DMS153 treated with DMSO at 0.1 percent for 48 hours (cell line): ENCODE results near the gene NUP37.
"Not testable (repeated sequence)": the region's sequence is repeated elsewhere in the genome, so short reads cannot be mapped to it uniquely, and the experiment has no call there.

Source experiments
- DNase-seq: peaks from one replicate; lab custom pipeline; 2025; ENCODE audit not compliant: unreplicated experiment; lab: John Stamatoyannopoulos, UW

NUP37 gene

DNA sequence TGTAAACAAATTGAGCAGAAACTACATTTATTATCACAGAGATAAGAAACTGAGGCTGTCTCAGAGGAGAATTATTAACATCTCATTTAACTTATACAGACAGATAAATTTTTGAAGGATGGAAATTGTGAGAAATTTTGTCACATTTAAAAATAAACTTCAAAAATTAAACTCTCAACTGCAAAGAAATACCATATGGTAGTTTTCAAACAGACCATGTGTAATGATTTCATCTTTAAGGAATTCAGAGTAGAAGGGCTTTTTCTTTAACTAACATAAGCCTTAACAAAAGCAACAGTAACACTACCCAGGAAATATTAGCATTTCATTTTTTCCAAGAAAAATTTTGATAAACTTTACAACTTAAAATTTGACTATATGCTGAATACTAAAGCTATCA, 26.6 kb downstream of the NUP37 start:
- no peak for DNase-seq

GRCh38 chr12:102089228-102089835, 30.6 kb downstream of the NUP37 start:
- not testable (repeated sequence) for DNase-seq

- no peak for DNase-seq
Measured at GRCh38 chr12:102080842-102081241, 39.1 kb downstream of the NUP37 start.

DNA sequence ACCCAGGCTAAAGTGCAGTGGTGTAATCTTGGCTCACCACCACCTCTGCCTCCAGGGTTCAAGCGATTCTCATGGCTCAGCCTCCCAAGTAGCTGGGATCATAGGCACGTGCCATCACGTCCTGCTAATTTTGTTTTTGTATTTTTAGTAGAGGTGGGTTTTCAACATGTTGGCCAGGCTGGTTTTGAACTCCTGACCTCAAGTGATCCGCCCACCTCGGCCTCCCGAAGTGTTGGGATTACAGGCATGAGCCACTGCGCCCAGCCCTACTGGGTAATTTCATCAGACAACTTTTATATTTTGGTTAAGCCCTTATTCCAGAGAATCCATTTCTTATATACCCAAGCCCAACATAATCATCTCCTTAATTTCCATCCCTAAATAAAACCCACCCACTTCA, 47.8 kb downstream of the NUP37 start:
- DNase-seq = not testable (repeated sequence)

- no peak for DNase-seq
Measured at GRCh38 chr12:102069707-102070106, 50.2 kb downstream of the NUP37 start.

DNA sequence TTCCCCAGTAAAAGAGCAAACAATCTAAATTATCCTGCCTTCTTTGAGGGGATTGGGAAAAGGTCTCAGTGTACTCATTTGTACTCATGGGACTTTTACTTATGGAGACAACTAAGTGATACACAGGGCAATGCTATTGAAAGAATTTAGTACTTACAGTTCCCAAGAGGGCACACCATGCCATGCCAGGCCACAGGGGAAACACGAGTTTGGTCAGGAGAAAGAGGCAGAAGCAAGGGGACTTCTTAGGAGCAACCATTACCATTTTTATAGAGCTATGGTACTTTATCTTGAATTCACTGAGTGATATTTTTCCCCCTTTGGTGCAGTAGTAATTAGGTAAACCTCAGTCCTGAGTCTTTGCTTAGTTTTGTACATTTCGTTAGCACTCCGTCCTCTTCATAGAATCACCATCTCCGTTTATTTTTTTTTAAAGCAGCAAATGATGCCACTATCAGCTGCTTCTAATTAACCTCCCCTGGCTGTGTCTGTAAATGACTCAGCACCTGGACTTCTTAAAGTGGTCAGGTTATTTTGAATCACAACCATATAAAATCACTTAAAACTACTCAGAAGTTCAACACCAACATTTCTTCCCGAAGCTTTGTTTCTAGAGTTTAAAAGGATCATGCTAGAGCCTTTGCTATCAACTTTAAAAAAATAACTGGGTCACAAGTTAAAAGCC, 52.2 kb downstream of the NUP37 start:
- no peak for DNase-seq

- DNase-seq = no peak
Measured at GRCh38 chr12:102064476-102064875, 55.4 kb downstream of the NUP37 start.

GRCh38 chr12:102063069-102063468, 56.8 kb downstream of the NUP37 start:
- DNase-seq = no peak

- no peak for DNase-seq
Measured at GRCh38 chr12:102062419-102062806, 57.5 kb downstream of the NUP37 start.

GRCh38 chr12:102061560-102062418, 58.1 kb downstream of the NUP37 start, which contains the start of gene WASHC3:
TSS of gene WASHC3 (minus strand) at chr12:102061991. CDS start at chr12:102061962, 29 bp downstream.
- peak; percentile 81 for DNase-seq

GRCh38 chr12:102061096-102061559, 58.8 kb downstream of the NUP37 start:
- DNase-seq = no peak

GRCh38 chr12:102059343-102059742, 60.6 kb downstream of the NUP37 start:
- no peak for DNase-seq

DNA sequence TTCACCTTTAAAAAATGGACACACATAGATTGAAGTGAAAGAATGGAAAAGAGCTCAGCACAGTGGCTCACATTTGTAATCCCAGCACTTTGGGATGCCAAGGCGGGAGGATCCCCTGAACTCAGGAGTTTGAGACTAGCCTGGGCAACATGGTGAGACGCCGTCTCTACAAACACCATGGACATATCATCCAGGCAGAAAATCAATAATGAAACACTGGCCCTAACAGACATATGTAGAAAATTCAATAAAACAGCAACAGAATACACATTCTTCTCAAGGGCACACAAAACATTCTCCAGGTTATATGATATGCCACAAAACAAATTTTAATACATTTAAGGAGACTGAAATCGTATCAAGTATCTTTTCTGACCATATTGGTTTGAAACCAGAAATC, 65.6 kb downstream of the NUP37 start:
- DNase-seq = no peak

- no peak for DNase-seq
Measured at GRCh38 chr12:102053062-102053349, 66.9 kb downstream of the NUP37 start.

DNA sequence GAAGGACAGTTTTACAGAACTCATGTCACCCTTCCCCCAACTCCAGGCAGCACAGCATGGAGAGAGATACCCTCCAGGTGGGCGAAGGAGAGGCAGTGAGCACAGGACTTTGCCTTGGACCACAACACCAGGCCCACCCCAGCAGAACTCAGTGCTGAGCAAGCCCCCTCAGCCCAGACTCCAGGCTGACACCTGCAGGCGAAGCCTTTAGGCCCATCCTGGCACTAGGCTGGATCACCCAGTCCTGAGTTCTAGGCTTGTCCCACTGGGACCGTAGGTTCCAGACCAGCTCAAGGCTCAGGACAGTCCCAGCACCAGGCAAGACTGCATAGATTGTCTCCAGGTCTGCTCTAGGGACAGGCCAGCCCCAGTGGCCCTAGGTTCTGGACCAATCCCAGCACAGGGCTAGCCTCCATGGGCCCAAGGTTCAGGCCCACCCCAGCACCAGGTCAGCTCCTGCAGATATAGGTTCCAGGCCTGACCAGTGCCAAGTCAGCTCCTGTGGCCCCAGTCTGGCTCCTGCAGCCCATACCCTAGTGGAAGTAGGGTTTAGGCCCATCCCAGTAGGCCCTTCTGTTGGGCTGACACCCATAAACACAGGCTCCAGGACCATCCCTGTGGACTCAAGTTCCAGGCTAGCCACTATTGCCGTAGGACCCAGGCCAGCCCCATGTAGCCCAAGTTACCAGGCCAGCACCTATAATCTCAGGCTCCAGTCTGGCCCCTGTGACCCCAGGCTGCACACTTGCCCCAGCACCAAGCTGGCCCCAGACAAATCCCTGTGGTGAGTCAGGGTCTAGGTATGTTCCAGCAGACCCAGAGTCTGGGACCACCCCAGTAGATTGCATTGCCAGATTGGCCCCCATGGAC, 67.5 kb downstream of the NUP37 start:
- DNase-seq = no peak

GRCh38 chr12:102051431-102051965, 68.4 kb downstream of the NUP37 start:
- no peak for DNase-seq

DNA sequence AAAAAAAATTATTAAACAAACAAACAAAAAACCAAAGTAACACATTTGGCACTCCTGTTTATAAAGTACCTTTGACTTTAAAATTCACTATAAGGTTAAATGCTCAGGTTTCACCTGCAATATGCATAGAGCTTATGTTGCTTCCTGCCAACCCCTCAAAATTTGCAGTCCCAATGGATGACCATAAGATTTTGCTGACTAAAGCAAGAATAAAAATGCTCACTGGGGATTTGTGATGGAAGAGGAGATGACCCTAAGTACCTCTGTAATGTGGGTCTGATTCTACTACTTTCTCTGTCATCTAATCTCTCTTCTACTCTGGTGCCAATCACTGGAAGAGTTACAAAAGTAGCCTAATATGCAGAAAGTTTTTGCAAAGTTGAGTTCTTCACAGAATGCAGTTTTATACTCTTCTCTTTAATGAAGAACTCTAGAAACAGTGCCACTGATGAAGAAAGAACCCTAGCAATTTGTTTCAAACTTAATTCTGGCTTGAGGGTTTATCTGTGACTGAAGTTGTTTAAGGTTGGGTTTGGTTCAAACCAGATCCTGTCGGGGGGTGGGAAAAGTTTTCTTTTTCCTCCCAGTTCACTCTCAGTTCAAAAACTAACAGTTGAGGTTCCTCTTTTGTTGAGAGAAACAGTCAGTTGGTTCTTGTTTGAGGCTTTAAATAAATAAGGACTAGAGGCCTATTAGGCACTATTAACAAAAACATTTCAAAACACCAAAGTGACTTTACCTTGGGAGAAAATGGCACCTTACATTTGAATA, 69.1 kb downstream of the NUP37 start:
- no peak for DNase-seq

DNA sequence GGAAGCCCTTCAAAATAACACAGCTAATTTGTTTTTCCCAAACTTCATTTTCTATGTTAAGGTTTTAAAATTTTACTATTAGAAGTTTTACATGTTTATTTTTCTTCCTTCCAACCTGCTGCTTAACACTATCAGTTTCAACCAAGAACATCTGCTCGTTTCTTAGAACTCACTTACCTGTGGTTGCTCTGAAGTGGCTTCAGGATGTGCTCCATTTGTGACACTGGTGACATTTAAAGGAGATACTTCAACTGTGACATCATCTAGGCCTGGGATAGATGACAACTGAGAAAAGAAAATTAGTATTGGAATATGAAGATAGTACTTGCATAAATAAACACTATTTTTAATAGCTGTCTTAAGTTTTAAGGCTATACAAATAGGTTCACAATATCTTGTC, 76.0 kb downstream of the NUP37 start:
- DNase-seq = no peak

GRCh38 chr12:102033991-102034745, 85.7 kb downstream of the NUP37 start:
- no peak for DNase-seq
